ENCODE results near the gene FKBP11.

DNA sequence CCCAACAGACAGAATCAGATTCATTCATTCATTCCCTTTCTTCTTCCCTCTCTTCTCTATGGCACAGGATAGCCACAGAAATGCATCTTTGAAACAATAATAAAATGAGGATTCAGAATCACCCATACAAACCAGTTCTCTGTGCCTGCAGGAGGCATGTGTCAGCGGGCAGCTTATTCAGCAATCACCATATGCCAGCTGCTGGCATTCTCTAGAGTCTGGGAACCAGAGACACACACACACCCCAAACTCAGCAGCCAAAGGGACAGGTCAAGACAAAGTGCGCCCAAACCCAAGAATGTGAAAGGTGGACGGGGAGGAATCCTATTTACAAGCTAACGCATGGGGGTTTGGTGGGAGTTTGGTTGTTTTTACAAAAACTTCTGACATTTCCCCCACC lies 17.9 kb upstream of the FKBP11 start:
- TF ChIP-seq ZNF660 (tag by site-specific recombination; IDR thresholded peaks at IDR 0.05), result no peak
- TF ChIP-seq ZIC2 (tag by site-specific recombination; IDR thresholded peaks at IDR 0.05), result no peak
- TF ChIP-seq, protein P1, sequence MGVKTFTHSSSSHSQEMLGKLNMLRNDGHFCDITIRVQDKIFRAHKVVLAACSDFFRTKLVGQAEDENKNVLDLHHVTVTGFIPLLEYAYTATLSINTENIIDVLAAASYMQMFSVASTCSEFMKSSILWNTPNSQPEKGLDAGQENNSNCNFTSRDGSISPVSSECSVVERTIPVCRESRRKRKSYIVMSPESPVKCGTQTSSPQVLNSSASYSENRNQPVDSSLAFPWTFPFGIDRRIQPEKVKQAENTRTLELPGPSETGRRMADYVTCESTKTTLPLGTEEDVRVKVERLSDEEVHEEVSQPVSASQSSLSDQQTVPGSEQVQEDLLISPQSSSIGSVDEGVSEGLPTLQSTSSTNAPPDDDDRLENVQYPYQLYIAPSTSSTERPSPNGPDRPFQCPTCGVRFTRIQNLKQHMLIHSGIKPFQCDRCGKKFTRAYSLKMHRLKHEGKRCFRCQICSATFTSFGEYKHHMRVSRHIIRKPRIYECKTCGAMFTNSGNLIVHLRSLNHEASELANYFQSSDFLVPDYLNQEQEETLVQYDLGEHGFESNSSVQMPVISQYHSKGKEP (tag by site-specific recombination; IDR thresholded peaks at IDR 0.05), result no peak
- TF ChIP-seq, protein P2, sequence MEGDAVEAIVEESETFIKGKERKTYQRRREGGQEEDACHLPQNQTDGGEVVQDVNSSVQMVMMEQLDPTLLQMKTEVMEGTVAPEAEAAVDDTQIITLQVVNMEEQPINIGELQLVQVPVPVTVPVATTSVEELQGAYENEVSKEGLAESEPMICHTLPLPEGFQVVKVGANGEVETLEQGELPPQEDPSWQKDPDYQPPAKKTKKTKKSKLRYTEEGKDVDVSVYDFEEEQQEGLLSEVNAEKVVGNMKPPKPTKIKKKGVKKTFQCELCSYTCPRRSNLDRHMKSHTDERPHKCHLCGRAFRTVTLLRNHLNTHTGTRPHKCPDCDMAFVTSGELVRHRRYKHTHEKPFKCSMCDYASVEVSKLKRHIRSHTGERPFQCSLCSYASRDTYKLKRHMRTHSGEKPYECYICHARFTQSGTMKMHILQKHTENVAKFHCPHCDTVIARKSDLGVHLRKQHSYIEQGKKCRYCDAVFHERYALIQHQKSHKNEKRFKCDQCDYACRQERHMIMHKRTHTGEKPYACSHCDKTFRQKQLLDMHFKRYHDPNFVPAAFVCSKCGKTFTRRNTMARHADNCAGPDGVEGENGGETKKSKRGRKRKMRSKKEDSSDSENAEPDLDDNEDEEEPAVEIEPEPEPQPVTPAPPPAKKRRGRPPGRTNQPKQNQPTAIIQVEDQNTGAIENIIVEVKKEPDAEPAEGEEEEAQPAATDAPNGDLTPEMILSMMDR (tag by site-specific recombination; IDR thresholded peaks at IDR 0.05), result no peak
- TF ChIP-seq, protein P3, sequence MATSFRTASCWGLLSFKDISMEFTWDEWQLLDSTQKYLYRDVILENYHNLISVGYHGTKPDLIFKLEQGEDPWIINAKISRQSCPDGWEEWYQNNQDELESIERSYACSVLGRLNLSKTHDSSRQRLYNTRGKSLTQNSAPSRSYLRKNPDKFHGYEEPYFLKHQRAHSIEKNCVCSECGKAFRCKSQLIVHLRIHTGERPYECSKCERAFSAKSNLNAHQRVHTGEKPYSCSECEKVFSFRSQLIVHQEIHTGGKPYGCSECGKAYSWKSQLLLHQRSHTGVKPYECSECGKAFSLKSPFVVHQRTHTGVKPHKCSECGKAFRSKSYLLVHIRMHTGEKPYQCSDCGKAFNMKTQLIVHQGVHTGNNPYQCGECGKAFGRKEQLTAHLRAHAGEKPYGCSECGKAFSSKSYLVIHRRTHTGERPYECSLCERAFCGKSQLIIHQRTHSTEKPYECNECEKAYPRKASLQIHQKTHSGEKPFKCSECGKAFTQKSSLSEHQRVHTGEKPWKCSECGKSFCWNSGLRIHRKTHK (tag by site-specific recombination; IDR thresholded peaks at IDR 0.05), result no peak
- TF ChIP-seq ZNF274 (IDR thresholded peaks at IDR 0.05; ENCODE audit: low read length), result no peak
- TF ChIP-seq ZNF274 (tag by site-specific recombination; IDR thresholded peaks at IDR 0.05; ENCODE audit: borderline replicate concordance), result no peak
- TF ChIP-seq ZNF791 (tag by site-specific recombination; IDR thresholded peaks at IDR 0.05), result no peak
- no peak for TF ChIP-seq HOXA7 (CRISPR knock-in tag; IDR thresholded peaks at IDR 0.05; ENCODE audit: borderline replicate concordance)
- TF ChIP-seq, protein P4, sequence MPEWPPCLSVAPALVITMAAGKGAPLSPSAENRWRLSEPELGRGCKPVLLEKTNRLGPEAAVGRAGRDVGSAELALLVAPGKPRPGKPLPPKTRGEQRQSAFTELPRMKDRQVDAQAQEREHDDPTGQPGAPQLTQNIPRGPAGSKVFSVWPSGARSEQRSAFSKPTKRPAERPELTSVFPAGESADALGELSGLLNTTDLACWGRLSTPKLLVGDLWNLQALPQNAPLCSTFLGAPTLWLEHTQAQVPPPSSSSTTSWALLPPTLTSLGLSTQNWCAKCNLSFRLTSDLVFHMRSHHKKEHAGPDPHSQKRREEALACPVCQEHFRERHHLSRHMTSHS (tag by site-specific recombination; IDR thresholded peaks at IDR 0.05), result no peak
- TF ChIP-seq ZNF133 (tag by site-specific recombination; IDR thresholded peaks at IDR 0.05), result no peak
- no peak for TF ChIP-seq ZNF530 (tag by site-specific recombination; IDR thresholded peaks at IDR 0.05; ENCODE audit: low read depth)

Data from HEK293 (cell line).